B cell (primary cell): ENCODE measurements around the gene PCDHA2.

Experiments
- EZH2 ChIP-seq: IDR thresholded peaks from 2 replicates; pipeline ENCODE4 v1.6.1; 2012; ENCODE audit warnings: borderline replicate concordance, low read depth, mild to moderate bottlenecking, moderate library complexity, low read length; ENCODE audit not compliant: insufficient read depth, poor library complexity, severe bottlenecking
- TF ChIP-seq, protein P1 (sequence below): fragments of 200-600 bp; IDR thresholded peaks from one replicate; pipeline ENCODE4 v1.8.0; 2022; ENCODE audit warnings: antibody characterized with exemption, mild to moderate bottlenecking

DNA sequence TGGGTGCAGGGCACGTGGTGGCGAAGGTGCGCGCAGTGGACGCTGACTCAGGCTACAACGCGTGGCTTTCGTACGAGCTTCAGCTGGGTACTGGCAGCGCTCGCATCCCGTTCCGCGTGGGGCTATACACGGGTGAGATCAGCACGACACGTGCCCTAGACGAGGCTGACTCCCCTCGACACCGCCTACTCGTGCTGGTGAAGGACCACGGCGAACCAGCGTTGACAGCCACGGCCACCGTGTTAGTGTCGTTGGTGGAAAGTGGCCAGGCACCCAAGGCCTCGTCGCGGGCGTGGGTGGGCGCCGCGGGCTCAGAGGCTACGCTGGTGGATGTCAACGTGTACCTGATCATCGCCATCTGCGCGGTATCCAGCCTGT, 2.1 kb downstream of the PCDHA2 start:
- no peak for TF ChIP-seq EZH2
- TF ChIP-seq, protein P1, sequence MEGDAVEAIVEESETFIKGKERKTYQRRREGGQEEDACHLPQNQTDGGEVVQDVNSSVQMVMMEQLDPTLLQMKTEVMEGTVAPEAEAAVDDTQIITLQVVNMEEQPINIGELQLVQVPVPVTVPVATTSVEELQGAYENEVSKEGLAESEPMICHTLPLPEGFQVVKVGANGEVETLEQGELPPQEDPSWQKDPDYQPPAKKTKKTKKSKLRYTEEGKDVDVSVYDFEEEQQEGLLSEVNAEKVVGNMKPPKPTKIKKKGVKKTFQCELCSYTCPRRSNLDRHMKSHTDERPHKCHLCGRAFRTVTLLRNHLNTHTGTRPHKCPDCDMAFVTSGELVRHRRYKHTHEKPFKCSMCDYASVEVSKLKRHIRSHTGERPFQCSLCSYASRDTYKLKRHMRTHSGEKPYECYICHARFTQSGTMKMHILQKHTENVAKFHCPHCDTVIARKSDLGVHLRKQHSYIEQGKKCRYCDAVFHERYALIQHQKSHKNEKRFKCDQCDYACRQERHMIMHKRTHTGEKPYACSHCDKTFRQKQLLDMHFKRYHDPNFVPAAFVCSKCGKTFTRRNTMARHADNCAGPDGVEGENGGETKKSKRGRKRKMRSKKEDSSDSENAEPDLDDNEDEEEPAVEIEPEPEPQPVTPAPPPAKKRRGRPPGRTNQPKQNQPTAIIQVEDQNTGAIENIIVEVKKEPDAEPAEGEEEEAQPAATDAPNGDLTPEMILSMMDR = no peak
